LNCaP clone FGC (cell line): ENCODE data around the gene ZNF587.
A peak's percentile ranks its signal among the peaks of the same experiment; 100 is the strongest.
"Not testable (repeated sequence)": the region's sequence is repeated elsewhere in the genome, so short reads cannot be mapped to it uniquely, and the experiment has no call there.

Experiments used
- DNase-seq: peaks from one replicate; pipeline ENCODE4 v3.0.0-alpha.2; 2011; ENCODE audit warnings: low read depth
- H3K4me3 ChIP-seq: 2 replicates; pipeline ENCODE4 v1.5.1; 2011; ENCODE audit warnings: mild to moderate bottlenecking, low read depth, low read length, control low read depth
- TF ChIP-seq, protein P1 (sequence below): IDR thresholded peaks from 2 replicates; pipeline ENCODE4 v1.5.1; 2012; ENCODE audit warnings: mild to moderate bottlenecking; ENCODE audit not compliant: control insufficient read depth, insufficient read depth; ENCODE audit errors: extremely low read depth

ZNF587 gene

DNA sequence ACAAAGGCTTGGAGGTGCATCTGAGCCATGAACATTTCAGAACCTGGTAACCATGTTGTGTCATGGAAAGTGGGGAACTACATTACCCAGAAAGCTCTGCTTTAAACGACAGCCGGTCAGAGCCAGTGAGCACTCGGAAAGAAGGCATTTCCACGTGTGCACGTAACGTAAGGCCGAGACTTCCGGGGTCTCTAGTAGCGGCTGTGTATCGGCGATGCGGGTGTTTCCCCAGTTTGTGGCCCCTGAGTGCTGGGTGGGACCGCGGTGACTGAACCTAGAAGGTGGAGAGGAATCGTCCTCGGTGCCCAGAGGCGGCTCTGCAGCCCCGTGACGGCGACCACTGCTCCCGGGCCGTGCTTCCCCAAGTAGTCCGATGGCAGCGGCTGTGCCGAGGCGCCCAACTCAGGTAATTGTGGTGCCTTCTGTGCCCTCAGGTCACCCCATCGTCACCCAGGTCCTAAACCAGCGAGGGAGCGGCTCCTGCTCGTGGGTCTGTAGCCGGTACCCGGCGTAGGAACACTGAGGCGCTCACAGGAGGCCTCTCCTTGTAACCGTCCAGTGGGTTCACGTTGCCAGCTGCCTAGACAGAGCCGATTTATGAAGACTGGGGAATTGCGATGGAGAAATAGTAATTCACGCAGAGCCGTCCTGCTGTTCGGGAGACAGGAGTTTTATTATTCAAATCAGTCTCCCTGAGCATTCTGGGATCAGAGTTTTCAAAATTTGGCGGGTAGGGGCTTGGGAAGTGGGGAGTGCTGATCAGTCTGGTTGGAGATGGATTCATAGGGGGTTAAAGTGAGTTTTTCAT lies at the start of gene ZNF587:
Gene ZNF587, plus strand, starts transcription at position 194 of the 808 bp plus-strand sequence. Its CDS starts 180 bp downstream, at position 374.
- peak within 1 kb of the TSS; percentile 83 for H3K4me3 ChIP-seq
- DNase-seq, result peak; percentile 67

DNA sequence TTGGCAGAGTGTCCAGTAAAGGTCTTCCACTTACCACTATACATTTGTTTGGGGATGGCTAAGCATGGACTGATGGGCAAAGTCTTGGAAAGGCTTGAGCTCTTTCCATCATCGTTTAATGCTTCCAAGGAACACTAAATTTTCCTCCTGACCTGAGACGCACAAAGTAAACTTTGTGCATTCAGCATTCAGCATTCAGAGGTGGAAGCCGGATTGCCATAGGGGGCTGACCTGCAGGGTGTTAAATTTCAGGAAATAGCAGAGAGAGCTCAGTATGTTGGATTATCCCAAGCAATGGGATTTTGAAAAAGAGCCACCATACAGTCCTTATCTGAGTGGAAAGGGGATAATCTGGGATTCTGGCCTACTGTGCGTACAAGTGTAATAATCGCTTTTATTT lies 49.0 kb upstream of the ZNF587 start:
- H3K4me3 ChIP-seq, result no peak overlapping the region
- no peak for DNase-seq
- TF ChIP-seq, protein P1, sequence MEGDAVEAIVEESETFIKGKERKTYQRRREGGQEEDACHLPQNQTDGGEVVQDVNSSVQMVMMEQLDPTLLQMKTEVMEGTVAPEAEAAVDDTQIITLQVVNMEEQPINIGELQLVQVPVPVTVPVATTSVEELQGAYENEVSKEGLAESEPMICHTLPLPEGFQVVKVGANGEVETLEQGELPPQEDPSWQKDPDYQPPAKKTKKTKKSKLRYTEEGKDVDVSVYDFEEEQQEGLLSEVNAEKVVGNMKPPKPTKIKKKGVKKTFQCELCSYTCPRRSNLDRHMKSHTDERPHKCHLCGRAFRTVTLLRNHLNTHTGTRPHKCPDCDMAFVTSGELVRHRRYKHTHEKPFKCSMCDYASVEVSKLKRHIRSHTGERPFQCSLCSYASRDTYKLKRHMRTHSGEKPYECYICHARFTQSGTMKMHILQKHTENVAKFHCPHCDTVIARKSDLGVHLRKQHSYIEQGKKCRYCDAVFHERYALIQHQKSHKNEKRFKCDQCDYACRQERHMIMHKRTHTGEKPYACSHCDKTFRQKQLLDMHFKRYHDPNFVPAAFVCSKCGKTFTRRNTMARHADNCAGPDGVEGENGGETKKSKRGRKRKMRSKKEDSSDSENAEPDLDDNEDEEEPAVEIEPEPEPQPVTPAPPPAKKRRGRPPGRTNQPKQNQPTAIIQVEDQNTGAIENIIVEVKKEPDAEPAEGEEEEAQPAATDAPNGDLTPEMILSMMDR, result no peak

DNA sequence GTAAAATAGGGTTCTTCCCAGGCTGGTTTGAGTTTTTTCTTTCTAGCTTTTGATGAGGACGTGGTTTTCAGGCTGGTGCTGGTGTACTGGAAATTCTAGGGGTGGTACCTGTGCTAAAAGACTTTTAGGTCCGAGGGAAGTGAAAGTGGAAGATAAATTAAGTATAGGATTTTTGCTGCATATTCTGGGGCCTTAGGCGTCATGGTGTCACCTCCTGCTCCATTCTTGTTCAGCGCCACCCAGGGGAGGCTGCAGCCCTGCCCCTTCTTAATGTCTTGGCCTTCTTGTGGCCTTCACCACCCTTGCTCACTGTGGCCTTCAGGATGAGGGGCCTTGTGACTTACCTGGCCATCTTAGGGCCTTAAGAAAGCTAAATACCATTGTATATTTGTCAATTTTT lies 47.4 kb upstream of the ZNF587 start:
- no peak overlapping the region for H3K4me3 ChIP-seq
- TF ChIP-seq, protein P1, result no peak
- no peak for DNase-seq

DNA sequence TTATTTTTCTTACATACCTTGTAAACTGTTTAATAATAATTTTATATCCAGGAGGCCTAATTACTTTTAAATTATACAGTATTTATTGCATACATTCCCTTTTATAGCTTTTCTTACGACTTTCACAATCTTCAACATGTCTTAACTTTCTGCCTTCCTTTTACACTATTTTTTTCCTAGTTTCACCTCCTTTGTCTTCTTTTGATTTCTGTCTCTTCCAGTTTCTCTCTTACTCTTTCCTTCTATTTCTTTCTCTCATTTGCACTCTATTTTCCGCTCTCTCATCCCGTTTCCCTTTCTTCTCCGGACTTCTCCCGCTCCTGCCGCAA lies 46.4 kb upstream of the ZNF587 start:
- DNase-seq, result no peak
- H3K4me3 ChIP-seq, result peak overlapping the region; percentile 51
- TF ChIP-seq, protein P1, result no peak

DNA sequence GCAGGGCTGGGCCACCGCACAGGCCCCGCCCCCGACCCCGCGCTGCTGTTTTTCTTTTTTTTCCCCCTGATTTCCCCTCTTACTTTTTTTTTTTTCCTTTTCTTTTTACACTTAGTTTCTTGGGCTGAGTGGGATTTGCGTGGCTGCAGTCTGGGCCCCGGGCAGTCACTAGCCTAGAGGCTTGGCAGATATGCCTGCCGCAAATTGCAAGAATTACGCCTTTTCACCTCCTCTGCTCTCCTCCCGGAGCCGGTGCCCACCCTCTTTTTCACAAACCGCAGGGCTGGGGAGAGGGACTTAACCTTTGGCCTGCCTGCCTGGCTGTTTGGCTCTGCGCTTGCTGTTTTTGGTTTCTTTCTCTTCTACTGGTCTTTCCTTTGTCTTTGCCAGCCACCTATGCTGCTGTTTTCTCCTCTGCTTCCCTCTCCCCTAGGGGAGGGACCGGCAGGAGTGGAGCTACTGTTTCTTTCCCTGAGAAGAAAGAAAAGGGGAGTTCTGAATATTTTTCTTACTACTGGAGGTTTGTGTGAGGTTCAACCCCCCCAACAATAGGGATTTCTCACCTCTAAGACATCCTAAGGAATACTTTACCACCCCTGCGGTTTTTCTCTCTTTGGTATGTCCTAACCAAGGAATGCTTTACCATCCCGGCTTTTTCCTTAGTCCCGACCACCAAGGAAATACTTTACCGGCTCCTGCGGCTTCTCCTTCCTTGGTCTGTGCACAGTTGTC lies 45.9 kb upstream of the ZNF587 start:
- H3K4me3 ChIP-seq, result peak overlapping the region; percentile 51
- no peak for DNase-seq
- TF ChIP-seq, protein P1, result no peak

DNA sequence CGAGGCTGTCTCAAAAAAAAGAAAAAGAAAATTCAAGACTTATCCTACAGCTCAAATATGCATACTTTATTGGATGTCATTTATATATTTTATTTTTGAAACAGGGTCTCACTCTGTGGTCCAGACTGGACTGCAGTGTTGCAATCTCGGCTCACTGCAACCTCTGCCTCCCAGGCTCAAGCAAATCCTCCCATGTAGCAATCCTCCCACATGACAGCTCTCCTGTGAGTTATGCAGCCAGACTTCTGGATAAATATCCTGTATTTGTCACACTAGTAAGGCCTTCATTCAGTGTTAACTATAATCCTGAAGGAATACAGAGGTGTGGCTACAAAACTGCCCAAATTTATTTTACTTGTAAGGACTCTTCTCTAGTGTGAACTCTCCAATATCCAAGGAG lies 42.1 kb upstream of the ZNF587 start:
- DNase-seq, result no peak
- H3K4me3 ChIP-seq, result no peak overlapping the region
- TF ChIP-seq, protein P1, result no peak

DNA sequence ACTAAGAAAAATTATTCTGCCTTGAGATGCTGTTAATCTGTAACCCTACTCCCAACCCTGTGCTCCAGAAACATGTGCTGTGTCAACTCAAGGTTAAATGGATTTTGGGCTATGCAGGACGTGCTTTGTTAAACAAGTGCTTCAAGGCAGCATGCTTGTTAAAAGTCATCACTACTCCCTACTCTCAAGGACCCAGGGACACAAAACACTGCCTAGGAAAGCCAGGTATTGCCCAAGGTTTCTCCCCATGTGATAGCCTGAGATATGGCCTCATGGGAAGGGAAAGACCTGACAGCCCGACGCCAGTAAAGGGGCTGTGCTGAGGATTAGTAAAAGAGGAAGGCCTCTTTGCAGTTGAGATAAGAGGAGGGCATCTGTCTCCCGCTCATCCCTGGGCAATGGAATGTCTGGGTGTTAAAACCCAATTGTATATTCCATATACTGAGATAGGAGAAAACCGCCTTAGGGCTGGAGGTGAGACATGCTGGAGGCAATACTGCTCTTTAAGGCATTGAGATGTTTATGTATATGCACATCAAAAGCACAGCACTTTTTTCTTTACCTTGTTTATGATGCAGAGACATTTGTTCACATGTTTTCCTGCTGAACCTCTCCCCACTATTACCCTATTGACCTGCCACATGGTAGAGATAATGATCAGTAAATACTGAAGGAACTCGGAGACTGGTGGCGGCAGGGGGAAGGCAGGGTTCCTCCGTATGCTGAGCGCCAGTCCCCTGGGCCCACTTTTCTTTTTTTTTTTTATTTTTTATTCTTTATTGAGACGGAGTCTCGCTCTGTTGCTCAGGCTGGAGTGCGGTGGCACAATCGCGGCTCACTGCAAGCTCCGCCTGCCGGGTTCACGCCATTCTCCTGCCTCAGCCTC lies 39.0 kb upstream of the ZNF587 start:
- not testable (repeated sequence) for H3K4me3 ChIP-seq
- peak; percentile 79 for DNase-seq
